Stimulated activated CD8-positive, alpha-beta memory T cell treated with anti-CD3 and anti-CD28 coated beads, Interleukin-12 subunit alpha, Interleukin-12 subunit beta, amount 100 ng/mL, for 24 hours (primary cell): ENCODE measurements around the gene SLC7A14.

Experiments used
- DNase-seq: peaks from one replicate; pipeline ENCODE4 v3.0.0-alpha.2; 2020; ENCODE audit errors: extremely low read depth

Gene SLC7A14

GRCh38 chr3:170426240-170426797 lies 159.6 kb downstream of the SLC7A14 start:
- no peak for DNase-seq

GRCh38 chr3:170425491-170426239 lies 160.2 kb downstream of the SLC7A14 start:
- DNase-seq = no peak

- no peak for DNase-seq
These were observed 161.0 kb downstream of the SLC7A14 start for GRCh38 chr3:170424879-170425278.

GRCh38 chr3:170423001-170423615 lies 162.8 kb downstream of the SLC7A14 start:
- DNase-seq = no peak

GRCh38 chr3:170421758-170422157 lies 164.1 kb downstream of the SLC7A14 start:
- no peak for DNase-seq

GRCh38 chr3:170421111-170421641 lies 164.7 kb downstream of the SLC7A14 start:
- no peak for DNase-seq

GRCh38 chr3:170420307-170420821 lies 165.5 kb downstream of the SLC7A14 start:
- no peak for DNase-seq

GRCh38 chr3:170419557-170420087 lies 166.3 kb downstream of the SLC7A14 start:
- DNase-seq = no peak

- DNase-seq = no peak
These were observed 167.2 kb downstream of the SLC7A14 start, which contains the start of gene CLDN11 for GRCh38 chr3:170418422-170419398. TSS of gene CLDN11 (plus strand) at chr3:170418868. CDS start at chr3:170419067, 199 bp downstream.

GRCh38 chr3:170417090-170417489 lies 168.8 kb downstream of the SLC7A14 start:
- no peak for DNase-seq

- DNase-seq = no peak
These were observed 171.6 kb downstream of the SLC7A14 start for GRCh38 chr3:170414202-170414663.

GRCh38 chr3:170413291-170413690 lies 172.6 kb downstream of the SLC7A14 start:
- DNase-seq = no peak

GRCh38 chr3:170410428-170411029 lies 175.3 kb downstream of the SLC7A14 start:
- no peak for DNase-seq
